Endometrial microvascular endothelial cells (primary cell): ENCODE measurements around the gene SLC25A21. TPM values are rescaled to one million over a fixed set of nuclear protein-coding genes. Genes with fewer than 3 reads are reported as not detected.

Experiments
- in situ Hi-C: cut with HindIII; loops from 2 replicates; pipeline ENCODE4 v1.10.0; 2017; ENCODE audit warnings: low sequenced_read_pairs, low pct_unique_long_range_greater_than_20kb; ENCODE audit errors: inconsistent ontology term
- total RNA-seq: library from RNA; depleted of rRNA; stranded (reverse); fragments of >200 nt; gene quantifications from one replicate; pipeline ENCODE4 v1.2.3, GENCODE V29; 2015; ENCODE audit errors: inconsistent ontology term

SLC25A21 gene
- total RNA-seq, 1 donor from 2014 or later, result 1.4 TPM

DNA sequence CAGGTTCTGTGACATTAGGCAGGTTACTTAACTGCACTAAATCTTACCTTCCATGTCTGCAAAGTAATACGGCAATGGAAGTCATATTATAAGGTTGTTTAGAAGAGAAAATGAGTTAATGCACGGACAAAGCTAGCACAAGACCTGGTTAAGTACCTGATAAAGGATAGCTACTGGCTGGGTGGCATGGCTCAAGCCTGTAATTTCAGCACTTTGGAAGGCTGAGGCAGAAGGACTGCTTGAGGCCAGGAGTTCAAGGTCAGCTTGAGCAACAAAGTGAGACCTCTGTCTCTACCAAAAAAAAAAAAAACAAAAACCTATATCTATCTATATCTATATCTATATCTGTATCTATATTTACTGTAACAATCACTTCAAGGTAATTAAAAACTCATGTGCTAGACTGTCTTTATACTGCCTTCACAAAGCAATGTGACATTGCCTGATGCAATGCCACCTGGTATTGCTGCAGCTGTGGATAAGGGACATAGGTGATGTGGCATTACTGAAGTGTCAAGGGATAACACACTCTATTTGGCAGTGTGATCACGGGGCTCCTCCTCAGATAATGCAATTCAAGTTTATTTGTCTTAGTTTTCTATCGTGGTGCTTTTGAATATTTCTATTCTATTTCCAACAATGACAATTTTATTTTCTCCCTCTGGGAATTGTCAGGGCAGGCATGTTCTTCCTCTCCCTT is 403.6 kb downstream of the SLC25A21 start:
- in situ Hi-C loops, result no loop called here

- in situ Hi-C loops, result no loop called here
These were observed 404.7 kb downstream of the SLC25A21 start for GRCh38 chr14:36767603-36768281.

GRCh38 chr14:36766974-36767373 is 405.4 kb downstream of the SLC25A21 start:
- in situ Hi-C loops, result no loop called here

GRCh38 chr14:36757734-36758601 is 414.4 kb downstream of the SLC25A21 start:
- in situ Hi-C loops, result no loop called here

GRCh38 chr14:36756226-36756625 is 416.2 kb downstream of the SLC25A21 start:
- in situ Hi-C loops, result no loop called here

DNA sequence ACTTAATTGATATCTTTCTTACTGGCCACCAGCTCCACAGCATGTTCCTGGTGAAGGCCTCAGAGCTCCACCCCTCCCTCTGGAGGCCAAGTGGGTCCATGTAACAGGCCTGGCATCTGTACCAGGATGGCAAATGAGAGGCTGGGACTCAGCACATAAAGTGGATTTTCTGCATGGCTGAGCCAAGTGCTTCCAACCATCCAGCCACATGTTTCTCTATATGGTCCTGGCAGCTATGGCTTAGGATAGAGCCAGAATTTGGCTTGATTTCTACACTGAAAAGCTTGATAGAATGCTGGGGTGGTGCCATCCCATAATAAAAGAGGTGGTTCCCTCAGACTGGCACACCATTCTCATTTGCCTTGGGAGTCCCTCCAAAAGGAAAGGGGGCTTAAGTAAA is 416.6 kb downstream of the SLC25A21 start:
- in situ Hi-C loops, result no loop called here

DNA sequence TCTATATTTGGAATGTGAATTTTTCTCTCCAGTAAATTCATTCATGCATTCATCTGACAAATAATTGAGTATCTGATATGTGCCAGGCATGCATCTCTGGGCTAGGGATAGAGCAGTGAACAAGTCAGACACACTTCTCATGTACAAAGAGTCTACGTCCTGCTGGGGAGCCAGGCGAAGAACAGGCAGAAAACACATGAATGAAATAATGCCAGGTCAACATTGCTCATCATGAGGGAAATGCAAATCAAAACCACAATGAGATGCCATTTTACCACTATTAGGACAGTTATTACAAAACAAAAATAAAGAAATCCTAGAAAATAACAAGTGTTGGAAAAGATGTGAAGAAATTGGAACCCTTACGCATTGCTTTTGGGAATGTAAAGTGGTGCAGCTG is 420.5 kb downstream of the SLC25A21 start:
- in situ Hi-C loops, result no loop called here

DNA sequence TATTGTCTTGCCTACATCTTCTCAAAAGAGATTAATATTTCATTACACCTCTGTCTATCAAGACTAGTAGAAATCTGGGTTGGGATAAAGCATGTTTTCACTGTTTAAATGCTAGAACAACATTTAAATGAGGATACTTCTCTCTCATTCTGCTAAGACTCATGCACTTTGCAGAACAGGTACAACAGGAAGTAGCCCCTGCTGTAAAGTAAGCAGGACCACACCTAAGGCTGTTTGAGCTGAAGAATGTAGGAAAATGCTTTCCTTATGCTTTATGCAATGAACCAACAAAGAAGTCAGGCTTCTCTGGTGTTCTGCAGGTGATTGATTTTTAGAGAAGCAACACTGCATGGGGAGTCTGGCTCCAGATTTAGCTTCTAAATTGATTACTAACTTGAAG is 421.3 kb downstream of the SLC25A21 start:
- in situ Hi-C loops, result no loop called here

- in situ Hi-C loops, result no loop called here
These were observed 422.2 kb downstream of the SLC25A21 start for GRCh38 chr14:36750244-36750643.

GRCh38 chr14:36748610-36749213 is 423.7 kb downstream of the SLC25A21 start:
- in situ Hi-C loops, result no loop called here

- in situ Hi-C loops, result no loop called here
These were observed 424.8 kb downstream of the SLC25A21 start for GRCh38 chr14:36747411-36748184.

- in situ Hi-C loops, result no loop called here
These were observed 425.5 kb downstream of the SLC25A21 start for GRCh38 chr14:36746872-36747271.

DNA sequence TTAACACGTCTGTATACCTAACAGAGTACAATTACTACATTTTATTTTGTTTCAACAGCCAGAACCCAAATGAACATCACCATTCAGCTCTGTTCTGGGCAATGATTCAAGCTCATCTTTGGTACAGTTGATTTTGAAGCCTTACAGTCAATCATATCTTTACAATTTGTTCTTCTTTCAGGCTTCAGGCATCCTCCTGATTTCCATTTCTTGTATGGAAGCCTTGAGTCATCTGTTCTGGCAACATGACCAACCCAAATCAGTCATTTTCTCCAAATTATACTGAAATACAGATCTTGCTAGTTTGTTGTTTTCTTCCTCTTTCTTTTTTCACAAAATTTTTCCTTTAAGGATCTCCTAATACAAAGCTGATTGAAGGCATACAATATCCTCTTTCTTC is 430.5 kb downstream of the SLC25A21 start:
- in situ Hi-C loops, result no loop called here

DNA sequence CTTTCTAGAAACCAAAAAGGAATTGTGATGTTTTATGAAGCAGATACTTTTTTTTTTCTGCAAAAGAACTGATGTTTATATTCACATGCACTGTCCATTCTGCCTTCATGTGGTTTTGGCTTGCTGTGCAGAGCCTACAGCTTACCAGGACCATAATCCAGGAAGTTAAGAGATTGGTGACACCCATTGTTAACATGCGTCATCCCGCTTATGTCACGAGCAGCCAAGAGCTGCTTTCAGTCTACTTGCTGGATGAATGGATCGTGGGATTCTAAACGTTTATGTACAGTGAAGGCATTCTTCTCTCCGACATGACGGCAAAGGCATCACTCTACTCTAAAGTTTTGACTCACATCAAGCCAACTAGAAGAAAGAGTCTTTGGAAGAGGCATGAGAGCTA is 434.1 kb downstream of the SLC25A21 start:
- in situ Hi-C loops, result no loop called here

GRCh38 chr14:36726128-36726527 is 446.3 kb downstream of the SLC25A21 start:
- in situ Hi-C loops, result no loop called here

- in situ Hi-C loops, result no loop called here
These were observed 448.2 kb downstream of the SLC25A21 start for GRCh38 chr14:36724162-36724561.

DNA sequence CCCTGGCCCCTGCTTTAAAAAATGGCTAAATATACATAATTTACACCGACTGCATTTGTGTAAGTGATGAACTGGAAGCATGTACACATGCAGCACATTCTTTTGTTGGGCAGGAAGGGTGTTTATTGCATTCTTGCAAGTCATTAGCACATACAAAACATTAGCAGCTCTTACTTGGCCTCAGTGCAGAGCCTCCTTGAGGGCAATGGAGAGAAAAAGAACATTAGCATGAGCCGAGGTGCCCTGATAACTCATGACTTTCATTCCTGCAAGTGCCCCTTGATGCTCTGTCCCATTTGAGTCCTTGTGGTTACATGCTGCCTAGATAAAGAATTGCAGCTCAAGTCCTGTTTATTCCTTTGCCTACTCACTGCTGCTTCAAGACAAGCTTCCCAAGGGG is 448.9 kb downstream of the SLC25A21 start:
- in situ Hi-C loops, result no loop called here

- in situ Hi-C loops, result no loop called here
These were observed 450.5 kb downstream of the SLC25A21 start for GRCh38 chr14:36721877-36722276.

GRCh38 chr14:36720657-36721056 is 451.7 kb downstream of the SLC25A21 start:
- in situ Hi-C loops, result no loop called here
